Ishikawa (cell line): ENCODE data around the gene KIAA1549.

ENCODE experiments used
- CEBPB ChIP-seq: IDR thresholded peaks from 2 replicates; pipeline ENCODE4 v1.6.1; 2012
- CREB1 ChIP-seq: IDR thresholded peaks from 2 replicates; pipeline ENCODE4 v1.6.1; 2012; ENCODE audit warnings: low read depth
- EGR1 ChIP-seq: IDR thresholded peaks from 2 replicates; pipeline ENCODE4 v1.6.1; 2012
- EP300 ChIP-seq: IDR thresholded peaks from 2 replicates; pipeline ENCODE4 v1.6.1; 2012; ENCODE audit warnings: borderline replicate concordance
- FOXM1 ChIP-seq: IDR thresholded peaks from 2 replicates; pipeline ENCODE4 v1.6.1; 2012; ENCODE audit warnings: low read depth, borderline replicate concordance
- NFIC ChIP-seq: IDR thresholded peaks from 2 replicates; pipeline ENCODE4 v1.6.1; 2012
- RAD21 ChIP-seq: IDR thresholded peaks from 2 replicates; pipeline ENCODE4 v1.6.1; 2012; ENCODE audit warnings: low read depth
- TCF12 ChIP-seq: IDR thresholded peaks from 2 replicates; pipeline ENCODE4 v1.6.1; 2012; ENCODE audit warnings: low read depth
- TEAD4 ChIP-seq: IDR thresholded peaks from 2 replicates; pipeline ENCODE4 v1.6.1; 2012
- YY1 ChIP-seq: IDR thresholded peaks from 2 replicates; pipeline ENCODE4 v1.6.1; 2012; ENCODE audit warnings: low read depth
- ZBTB7A ChIP-seq: IDR thresholded peaks from 2 replicates; pipeline ENCODE4 v1.6.1; 2012; ENCODE audit warnings: low read depth
- TF ChIP-seq, protein P1 (sequence below): IDR thresholded peaks from 2 replicates; pipeline ENCODE4 v1.6.1; 2012
- TF ChIP-seq, protein P2 (sequence below): IDR thresholded peaks from 2 replicates; pipeline ENCODE4 v1.6.1; 2012; ENCODE audit warnings: low read depth, mild to moderate bottlenecking

- no peak for TF ChIP-seq CREB1
- TF ChIP-seq, protein P1, sequence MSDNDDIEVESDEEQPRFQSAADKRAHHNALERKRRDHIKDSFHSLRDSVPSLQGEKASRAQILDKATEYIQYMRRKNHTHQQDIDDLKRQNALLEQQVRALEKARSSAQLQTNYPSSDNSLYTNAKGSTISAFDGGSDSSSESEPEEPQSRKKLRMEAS = no peak
- TF ChIP-seq TCF12 = no peak
- TF ChIP-seq, protein P2, sequence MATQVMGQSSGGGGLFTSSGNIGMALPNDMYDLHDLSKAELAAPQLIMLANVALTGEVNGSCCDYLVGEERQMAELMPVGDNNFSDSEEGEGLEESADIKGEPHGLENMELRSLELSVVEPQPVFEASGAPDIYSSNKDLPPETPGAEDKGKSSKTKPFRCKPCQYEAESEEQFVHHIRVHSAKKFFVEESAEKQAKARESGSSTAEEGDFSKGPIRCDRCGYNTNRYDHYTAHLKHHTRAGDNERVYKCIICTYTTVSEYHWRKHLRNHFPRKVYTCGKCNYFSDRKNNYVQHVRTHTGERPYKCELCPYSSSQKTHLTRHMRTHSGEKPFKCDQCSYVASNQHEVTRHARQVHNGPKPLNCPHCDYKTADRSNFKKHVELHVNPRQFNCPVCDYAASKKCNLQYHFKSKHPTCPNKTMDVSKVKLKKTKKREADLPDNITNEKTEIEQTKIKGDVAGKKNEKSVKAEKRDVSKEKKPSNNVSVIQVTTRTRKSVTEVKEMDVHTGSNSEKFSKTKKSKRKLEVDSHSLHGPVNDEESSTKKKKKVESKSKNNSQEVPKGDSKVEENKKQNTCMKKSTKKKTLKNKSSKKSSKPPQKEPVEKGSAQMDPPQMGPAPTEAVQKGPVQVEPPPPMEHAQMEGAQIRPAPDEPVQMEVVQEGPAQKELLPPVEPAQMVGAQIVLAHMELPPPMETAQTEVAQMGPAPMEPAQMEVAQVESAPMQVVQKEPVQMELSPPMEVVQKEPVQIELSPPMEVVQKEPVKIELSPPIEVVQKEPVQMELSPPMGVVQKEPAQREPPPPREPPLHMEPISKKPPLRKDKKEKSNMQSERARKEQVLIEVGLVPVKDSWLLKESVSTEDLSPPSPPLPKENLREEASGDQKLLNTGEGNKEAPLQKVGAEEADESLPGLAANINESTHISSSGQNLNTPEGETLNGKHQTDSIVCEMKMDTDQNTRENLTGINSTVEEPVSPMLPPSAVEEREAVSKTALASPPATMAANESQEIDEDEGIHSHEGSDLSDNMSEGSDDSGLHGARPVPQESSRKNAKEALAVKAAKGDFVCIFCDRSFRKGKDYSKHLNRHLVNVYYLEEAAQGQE = no peak
- TF ChIP-seq EP300 = no peak
- TF ChIP-seq TEAD4 = no peak
- TF ChIP-seq RAD21 = no peak
- TF ChIP-seq CEBPB = peak; percentile 29; the same call in 1 of the 2 replicates
- TF ChIP-seq YY1 = no peak
- TF ChIP-seq FOXM1 = no peak
- no peak for TF ChIP-seq NFIC
- TF ChIP-seq EGR1 = no peak
- no peak for TF ChIP-seq ZBTB7A
Observed at GRCh38 chr7:138829335-138829734, 151.9 kb downstream of the KIAA1549 start.
